Measurements from ENCODE around the gene ZDHHC5. TPM values are rescaled to one million over a fixed set of nuclear protein-coding genes. Genes with fewer than 3 reads are reported as not detected.

Gene ZDHHC5, protein sequence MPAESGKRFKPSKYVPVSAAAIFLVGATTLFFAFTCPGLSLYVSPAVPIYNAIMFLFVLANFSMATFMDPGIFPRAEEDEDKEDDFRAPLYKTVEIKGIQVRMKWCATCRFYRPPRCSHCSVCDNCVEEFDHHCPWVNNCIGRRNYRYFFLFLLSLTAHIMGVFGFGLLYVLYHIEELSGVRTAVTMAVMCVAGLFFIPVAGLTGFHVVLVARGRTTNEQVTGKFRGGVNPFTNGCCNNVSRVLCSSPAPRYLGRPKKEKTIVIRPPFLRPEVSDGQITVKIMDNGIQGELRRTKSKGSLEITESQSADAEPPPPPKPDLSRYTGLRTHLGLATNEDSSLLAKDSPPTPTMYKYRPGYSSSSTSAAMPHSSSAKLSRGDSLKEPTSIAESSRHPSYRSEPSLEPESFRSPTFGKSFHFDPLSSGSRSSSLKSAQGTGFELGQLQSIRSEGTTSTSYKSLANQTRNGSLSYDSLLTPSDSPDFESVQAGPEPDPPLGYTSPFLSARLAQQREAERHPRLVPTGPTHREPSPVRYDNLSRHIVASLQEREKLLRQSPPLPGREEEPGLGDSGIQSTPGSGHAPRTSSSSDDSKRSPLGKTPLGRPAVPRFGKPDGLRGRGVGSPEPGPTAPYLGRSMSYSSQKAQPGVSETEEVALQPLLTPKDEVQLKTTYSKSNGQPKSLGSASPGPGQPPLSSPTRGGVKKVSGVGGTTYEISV
- total RNA-seq, result 33.7 and 35.9 TPM in 2 replicates

DNA sequence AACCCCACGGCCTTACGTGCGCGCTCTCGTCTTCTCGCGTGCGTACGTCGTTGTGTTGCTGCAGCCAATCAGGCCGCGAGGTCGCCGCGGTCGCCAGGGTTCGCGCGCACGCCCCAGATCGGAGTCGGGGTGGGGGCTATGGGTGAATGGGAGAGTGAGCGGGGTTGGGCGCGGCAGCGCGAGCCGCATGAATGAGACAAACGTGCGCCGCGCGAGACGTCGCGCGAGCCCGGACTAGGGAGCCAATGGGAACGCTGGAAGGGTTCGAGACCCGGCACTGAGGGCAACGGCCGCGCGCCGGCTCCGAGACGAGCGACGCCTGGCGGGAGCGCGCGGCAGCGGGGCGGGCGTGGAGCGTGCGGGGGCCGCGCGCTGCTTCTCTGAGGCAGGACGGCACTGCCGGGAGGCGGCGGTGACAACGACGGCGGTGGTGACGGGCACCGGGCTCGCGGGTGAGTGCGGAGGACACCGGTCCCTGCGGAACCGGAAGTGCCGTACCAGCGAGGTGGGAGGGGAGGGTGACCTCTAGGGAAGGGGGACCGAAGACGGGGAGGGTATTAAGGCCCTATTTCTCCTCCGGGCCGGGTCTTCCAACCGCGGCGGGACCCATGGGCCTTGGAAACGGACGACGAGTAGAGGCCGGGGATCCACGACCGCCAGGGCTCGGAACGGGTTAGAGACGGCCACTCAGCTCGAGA lies at the start of gene ZDHHC5:
Gene ZDHHC5, plus strand, starts transcription at position 379 of the 698 bp plus-strand sequence. CDS start 4,977 bp downstream, outside the sequence.

DNA sequence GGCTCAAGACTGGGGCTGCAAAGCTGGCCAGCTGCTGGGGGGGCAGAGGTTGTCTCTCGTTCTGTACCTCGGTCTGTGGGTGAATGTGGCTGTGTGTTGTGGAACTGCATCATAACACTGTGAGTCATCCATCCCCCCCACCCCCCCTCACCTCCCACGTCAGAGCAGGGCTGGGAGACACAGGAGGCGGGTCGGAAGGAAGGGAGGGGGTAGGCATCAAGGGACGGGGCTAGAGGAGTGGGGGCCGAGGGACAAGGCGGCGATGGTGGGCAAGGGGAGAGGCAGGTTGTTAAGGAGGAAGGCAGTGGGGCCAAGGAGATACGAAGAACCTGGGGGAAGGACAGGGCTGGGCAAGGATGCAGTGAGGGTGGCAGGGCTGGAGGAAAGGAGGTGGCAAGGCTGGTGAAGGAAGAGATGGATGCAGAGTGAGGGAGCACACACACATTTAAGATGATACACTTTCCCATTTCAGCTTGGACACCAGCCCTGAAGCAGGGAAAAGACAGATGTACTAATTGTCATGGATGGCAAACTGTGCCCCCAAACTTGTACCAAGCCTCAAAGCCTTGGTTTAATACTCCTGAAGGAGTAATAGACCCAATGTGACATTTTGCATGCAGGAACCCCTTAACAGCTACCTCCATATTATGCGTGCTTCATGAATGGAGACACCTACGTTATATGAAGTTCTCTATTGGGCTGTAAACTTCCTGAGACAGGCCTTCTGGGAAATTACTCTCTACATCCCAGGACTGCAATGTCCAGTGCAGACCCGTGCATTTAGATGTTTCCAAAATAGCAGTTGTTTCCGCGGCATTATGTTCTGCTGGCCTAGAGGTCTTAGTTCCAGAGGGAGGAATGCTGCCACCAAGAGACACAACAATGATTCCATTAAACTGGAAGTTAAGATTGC lies 17.8 kb upstream of the ZDHHC5 start, which contains the start of gene YPEL4:
Gene YPEL4, minus strand, starts transcription at position 87 of the 913 bp plus-strand sequence. CDS start 2,805 bp downstream, outside the sequence.

DNA sequence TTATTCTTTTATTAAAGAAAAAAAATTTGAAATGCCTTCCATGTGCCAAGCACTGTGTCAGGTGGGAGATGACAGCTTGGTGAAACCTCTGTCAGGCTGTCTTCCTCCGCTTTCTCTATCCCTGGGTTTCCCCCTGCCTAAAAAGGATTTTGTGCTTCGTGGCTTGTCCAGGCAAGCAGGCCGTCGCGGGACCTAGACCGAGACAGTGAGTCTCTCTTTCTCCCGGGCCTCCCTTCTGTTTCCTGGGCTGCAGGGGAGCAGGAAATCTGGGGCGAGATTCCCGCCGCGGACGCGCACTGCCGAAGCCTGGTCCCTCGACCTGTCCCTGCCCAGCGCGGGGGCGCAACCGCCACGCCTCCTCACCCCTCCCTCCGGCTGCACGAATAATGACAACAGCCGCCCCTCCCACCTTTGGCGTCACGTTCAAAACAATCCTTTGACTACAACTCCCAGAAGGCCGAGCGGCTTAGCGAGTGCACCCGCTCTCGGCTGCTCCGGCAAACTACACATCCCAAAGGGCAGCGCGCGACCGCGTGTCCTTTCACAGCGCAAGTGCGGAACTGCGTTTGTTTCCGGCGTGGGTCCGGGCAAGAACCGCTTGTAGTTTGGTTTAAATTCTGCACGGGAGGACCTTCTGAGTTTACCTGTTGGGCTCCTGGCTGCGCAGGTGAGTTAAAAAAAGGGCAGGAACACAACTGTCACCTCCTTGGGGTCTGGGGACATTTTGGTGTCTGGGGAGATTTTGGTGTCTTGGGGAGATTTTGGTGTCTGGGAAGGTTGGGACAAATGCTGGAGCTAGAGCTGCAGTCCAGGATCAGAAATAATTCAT lies 10.5 kb upstream of the ZDHHC5 start, which contains the start of gene CLP1:
Gene CLP1, plus strand, starts transcription at position 569 of the 829 bp plus-strand sequence. CDS start 1,715 bp downstream, outside the sequence.

DNA sequence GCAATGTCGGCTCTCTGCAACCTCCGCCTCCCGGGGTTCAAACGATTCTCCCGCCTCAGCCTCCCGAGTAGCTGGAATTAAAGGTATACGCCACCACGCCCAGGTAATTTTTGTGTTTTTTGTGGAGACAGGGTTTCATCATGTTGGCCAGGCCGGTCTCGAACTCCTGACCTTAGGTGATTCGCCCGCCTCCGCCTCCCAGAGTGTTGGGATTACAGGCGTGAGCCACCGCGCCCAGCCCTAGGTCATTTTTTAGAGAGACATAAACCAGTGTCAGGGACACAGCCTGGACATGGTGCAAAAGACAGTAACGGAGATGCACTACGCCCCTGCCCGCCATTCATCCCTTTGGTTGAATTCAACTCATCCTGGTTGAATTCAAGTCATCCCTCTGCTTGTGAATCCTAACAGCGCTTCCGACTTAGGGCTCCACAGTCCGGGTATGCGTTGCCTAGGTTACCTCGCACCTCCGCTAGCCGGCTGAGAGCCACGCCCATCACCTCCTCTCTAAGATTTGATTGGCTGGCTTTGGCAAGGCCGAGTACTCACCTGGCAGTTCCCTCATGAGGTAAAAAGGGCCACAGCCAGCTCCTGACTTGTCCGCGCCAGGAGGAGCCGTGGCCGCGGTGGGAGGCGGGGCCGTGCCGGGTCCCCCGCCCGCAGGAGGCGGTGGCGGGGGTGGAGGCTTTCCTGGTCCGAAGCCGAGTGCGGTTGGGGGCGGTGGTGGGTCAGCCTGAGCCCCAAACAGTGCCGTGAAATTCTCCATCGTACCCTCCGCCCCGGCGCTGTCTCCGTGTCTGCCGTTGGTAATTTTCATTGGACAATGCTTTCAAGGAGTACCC lies 43.7 kb downstream of the ZDHHC5 start, which contains the start of gene MED19:
Gene MED19, minus strand, starts transcription at position 802 of the 842 bp plus-strand sequence. Its CDS starts 36 bp downstream, at position 766.

DNA sequence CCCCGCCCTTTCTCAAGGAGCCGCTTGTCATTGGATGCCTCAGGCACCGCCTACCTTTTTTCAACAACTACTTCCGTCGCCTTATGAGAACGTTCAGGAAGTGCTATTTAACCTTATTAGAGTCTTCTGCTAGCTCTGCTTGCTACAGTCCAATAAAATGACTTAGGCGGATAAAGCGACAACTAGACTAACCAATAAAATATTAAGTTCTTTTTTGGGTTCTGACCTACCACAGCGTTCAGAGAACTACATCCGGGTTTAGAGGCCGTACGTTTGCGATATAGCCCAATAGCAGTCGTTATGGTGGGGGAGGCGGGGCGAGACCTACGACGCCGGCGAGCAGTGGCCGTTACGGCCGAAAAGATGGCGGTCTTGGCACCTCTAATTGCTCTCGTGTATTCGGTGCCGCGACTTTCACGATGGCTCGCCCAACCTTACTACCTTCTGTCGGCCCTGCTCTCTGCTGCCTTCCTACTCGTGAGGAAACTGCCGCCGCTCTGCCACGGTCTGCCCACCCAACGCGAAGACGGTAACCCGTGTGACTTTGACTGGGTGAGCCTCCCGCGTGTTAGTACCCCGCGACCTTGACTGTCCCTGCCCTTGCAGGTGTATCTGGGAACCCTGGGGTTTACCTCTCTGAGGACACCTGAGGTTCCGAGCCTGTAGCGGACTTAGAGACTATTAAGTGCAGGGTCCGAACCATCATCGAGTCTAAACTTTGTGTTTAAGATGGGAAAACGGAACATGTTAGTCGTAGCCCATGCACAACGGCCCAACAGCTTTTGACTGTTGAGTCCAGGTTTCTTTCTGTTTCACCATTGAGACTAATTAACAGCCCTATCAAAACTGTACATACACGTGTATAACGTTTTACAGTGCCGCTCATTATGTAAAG lies 44.6 kb downstream of the ZDHHC5 start, which contains the start of gene TMX2:
Gene TMX2, plus strand, starts transcription at position 338 of the 895 bp plus-strand sequence. Its CDS starts 26 bp downstream, at position 364.

DNA sequence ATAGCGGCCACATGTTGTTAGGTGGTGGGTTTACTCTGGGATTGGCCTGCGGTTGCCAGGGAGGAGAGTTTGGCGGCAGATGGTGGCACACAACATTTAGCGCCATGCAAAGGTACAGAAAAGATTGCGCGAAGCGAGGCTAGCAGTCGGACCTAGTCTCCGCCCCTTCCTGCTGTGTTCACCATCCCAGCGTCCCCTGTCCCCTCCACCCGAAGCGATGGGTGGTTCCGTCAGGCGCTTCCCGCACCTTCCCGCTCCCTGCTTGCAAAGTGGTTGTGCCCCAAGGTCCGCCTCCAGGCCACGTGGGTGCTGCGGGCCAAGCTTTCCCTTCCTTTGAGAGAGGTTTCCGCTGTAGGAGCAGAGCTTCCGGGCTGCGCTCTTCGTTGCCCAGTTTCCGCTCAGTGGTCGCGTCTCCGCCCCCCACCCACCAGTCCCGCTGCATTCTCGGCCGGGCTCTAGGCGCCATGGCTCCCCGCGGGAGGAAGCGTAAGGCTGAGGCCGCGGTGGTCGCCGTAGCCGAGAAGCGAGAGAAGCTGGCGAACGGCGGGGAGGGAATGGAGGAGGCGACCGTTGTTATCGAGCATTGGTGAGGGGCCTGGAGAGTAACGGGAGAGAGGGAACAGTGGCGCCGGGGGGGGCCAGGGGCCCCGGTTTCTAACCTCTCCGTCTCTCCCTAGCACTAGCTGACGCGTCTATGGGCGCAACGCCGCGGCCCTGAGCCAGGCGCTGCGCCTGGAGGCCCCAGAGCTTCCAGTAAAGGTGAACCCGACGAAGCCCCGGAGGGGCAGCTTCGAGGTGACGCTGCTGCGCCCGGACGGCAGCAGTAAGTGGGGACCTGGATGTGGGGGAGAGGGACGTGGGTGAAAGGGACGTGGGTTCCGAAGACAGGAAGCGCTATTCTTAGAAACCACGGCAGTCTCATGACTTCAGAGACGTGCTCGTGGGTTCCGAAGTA lies 73.5 kb downstream of the ZDHHC5 start, which contains the start of gene SELENOH:
Gene SELENOH, plus strand, starts transcription at position 360 of the 955 bp plus-strand sequence. Its CDS starts 105 bp downstream, at position 465.

Other genes starting within 250 kb of the ZDHHC5 start
- 15.4 and 15.6 TPM in 2 replicates for gene SLC43A3, start 241.0 kb upstream of the ZDHHC5 start, total RNA-seq
- 0.11 TPM in 1 of 2 replicates, not detected in the other for gene RTN4RL2, start 207.6 kb upstream of the ZDHHC5 start, total RNA-seq
- gene SLC43A1, start 152.4 kb upstream of the ZDHHC5 start, total RNA-seq, result 13.5 and 22.3 TPM in 2 replicates
- 33.8 and 35.8 TPM in 2 replicates for gene TIMM10, start 137.4 kb upstream of the ZDHHC5 start, total RNA-seq
- gene SMTNL1, start 130.5 kb upstream of the ZDHHC5 start, total RNA-seq, result not detected in 2 replicates
- 32.1 and 39.1 TPM in 2 replicates for gene UBE2L6, start 100.4 kb upstream of the ZDHHC5 start, total RNA-seq
- not detected in 2 replicates for gene SERPING1, start 70.4 kb upstream of the ZDHHC5 start, total RNA-seq
- 0.09 and 0.11 TPM in 2 replicates for gene YPEL4, start 18.2 kb upstream of the ZDHHC5 start, total RNA-seq
- 18.7 and 20.9 TPM in 2 replicates for gene CLP1, start 10.4 kb upstream of the ZDHHC5 start, total RNA-seq
- 9.3 and 12.0 TPM in 2 replicates for gene MED19, start 44.1 kb downstream of the ZDHHC5 start, total RNA-seq
- gene TMX2, start 44.5 kb downstream of the ZDHHC5 start, total RNA-seq, result 40.3 and 45.0 TPM in 2 replicates
- gene SELENOH, start 73.4 kb downstream of the ZDHHC5 start, total RNA-seq, result 82.9 and 85.4 TPM in 2 replicates
- not detected in 2 replicates for gene BTBD18, start 83.7 kb downstream of the ZDHHC5 start, total RNA-seq
- 227 and 279 TPM in 2 replicates for gene CTNND1, start 93.7 kb downstream of the ZDHHC5 start, total RNA-seq